Nephron (organoid): ENCODE results near the gene SCGB1C1.
A peak's percentile ranks its signal among the peaks of the same experiment; 100 is the strongest.

Experiments used
- H3K27ac Mint-ChIP-seq, 3 experiments: 2 replicates each; pipeline ENCODE4 v1.8.0; 2020; ENCODE audit warnings: mixed read lengths in 3 of 3, mild to moderate bottlenecking in 2 of 3, moderate library complexity in 1 of 3
- H3K27me3 Mint-ChIP-seq: 2 replicates; pipeline ENCODE4 v1.8.0; 2021; ENCODE audit warnings: low read depth, mild to moderate bottlenecking, moderate library complexity, mixed read lengths
- H3K36me3 Mint-ChIP-seq: 2 replicates; pipeline ENCODE4 v1.8.0; 2020; ENCODE audit warnings: low read depth, mixed read lengths
- H3K4me1 Mint-ChIP-seq: 2 replicates; pipeline ENCODE4 v1.8.0; 2020; ENCODE audit warnings: mixed read lengths
- H3K4me3 Mint-ChIP-seq, 3 experiments: 2 replicates each; pipeline ENCODE4 v1.8.0; 2020; ENCODE audit warnings: mild to moderate bottlenecking in 3 of 3, mixed read lengths in 3 of 3, moderate library complexity in 2 of 3
- H3K9me3 Mint-ChIP-seq: 2 replicates; pipeline ENCODE4 v1.8.0; 2020; ENCODE audit warnings: mixed read lengths
- TF ChIP-seq, protein P1 (sequence below), 3 experiments: fragments of 200-600 bp; sonication (generic); IDR thresholded peaks; one replicate each; pipeline ENCODE4 v1.5.0; 2021; ENCODE audit warnings: antibody characterized with exemption in 3 of 3; ENCODE audit not compliant: unreplicated experiment in 3 of 3

SCGB1C1 gene

GRCh38 chr11:208181-208916 is 15.5 kb downstream of the SCGB1C1 start:
- Mint-ChIP-seq H3K36me3 (peaks cover 29% of the 10 kb centered on the region), H3K4me1 (peaks cover 29% of the 10 kb centered on the region), H3K4me3 (peak overlapping the region; percentile 96 to 98 (median 96)), H3K9me3 (no peaks in the 10 kb centered on the region), H3K27ac (peak overlapping the region; percentile 98 to 99 (median 99)), H3K27me3 (no peaks in the 10 kb centered on the region)
- TF ChIP-seq, protein P1, sequence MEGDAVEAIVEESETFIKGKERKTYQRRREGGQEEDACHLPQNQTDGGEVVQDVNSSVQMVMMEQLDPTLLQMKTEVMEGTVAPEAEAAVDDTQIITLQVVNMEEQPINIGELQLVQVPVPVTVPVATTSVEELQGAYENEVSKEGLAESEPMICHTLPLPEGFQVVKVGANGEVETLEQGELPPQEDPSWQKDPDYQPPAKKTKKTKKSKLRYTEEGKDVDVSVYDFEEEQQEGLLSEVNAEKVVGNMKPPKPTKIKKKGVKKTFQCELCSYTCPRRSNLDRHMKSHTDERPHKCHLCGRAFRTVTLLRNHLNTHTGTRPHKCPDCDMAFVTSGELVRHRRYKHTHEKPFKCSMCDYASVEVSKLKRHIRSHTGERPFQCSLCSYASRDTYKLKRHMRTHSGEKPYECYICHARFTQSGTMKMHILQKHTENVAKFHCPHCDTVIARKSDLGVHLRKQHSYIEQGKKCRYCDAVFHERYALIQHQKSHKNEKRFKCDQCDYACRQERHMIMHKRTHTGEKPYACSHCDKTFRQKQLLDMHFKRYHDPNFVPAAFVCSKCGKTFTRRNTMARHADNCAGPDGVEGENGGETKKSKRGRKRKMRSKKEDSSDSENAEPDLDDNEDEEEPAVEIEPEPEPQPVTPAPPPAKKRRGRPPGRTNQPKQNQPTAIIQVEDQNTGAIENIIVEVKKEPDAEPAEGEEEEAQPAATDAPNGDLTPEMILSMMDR (IDR thresholded peaks at IDR 0.05; ENCODE audit: unreplicated experiment in 3 of 3) = no peak

DNA sequence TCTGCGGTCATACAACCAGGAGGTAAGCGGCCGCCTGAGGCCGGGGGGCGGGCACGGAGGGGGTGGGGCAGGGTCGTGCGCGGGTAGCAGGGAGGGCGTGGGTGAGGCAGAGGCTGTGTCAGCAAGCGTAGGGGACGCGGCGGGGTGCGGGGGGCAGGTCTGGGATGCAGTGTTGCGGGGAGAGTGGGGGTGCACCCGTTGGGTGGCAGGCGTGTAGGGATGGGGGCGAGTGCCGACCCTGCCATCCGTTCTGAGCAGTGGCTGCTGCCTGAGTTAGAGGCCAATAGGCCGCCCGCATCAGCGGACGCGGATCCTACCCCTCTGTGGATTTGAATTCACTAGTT is 16.0 kb downstream of the SCGB1C1 start:
- Mint-ChIP-seq H3K4me3 (peak overlapping the region; percentile 96 to 98 (median 96)), H3K36me3 (peaks cover 28% of the 10 kb centered on the region), H3K4me1 (peaks cover 24% of the 10 kb centered on the region), H3K9me3 (no peaks in the 10 kb centered on the region), H3K27ac (peak overlapping the region; percentile 59 to 99 (median 63)), H3K27me3 (no peaks in the 10 kb centered on the region)
- TF ChIP-seq, protein P1 (IDR thresholded peaks at IDR 0.05; ENCODE audit: unreplicated experiment in 3 of 3) = no peak

DNA sequence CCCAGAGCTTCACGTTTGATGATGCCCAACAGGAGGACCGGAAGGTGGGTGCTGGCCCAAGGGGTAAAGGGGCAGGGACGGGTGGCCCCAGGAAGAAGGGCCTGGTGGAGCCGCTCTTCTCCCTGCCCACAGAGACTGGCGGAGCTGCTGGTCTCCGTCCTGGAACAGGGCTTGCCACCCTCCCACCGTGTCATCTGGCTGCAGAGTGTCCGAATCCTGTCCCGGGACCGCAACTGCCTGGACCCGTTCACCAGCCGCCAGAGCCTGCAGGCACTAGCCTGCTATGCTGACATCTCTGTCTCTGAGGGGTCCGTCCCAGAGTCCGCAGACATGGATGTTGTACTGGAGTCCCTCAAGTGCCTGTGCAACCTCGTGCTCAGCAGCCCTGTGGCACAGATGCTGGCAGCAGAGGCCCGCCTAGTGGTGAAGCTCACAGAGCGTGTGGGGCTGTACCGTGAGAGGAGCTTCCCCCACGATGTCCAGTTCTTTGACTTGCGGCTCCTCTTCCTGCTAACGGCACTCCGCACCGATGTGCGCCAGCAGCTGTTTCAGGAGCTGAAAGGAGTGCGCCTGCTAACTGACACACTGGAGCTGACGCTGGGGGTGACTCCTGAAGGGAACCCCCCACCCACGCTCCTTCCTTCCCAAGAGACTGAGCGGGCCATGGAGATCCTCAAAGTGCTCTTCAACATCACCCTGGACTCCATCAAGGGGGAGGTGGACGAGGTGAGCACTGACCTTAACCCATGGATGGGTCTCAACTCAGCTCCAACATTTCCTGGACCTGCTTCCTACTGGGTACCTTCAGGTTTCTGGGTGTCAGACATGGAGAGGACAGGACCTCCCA is 16.6 kb downstream of the SCGB1C1 start:
- Mint-ChIP-seq H3K9me3 (no peaks in the 10 kb centered on the region), H3K27me3 (no peaks in the 10 kb centered on the region), H3K36me3 (peaks cover 29% of the 10 kb centered on the region), H3K27ac (peak overlapping the region; percentile 59 to 99 (median 74)), H3K4me1 (peaks cover 22% of the 10 kb centered on the region), H3K4me3 (peak overlapping the region; percentile 96 to 98 (median 96))
- TF ChIP-seq, protein P1 (IDR thresholded peaks at IDR 0.05; ENCODE audit: unreplicated experiment in 3 of 3) = no peak

GRCh38 chr11:210122-210802 is 17.4 kb downstream of the SCGB1C1 start:
- Mint-ChIP-seq H3K4me3 (peak overlapping the region; percentile 96 to 98 (median 96)), H3K4me1 (peaks cover 22% of the 10 kb centered on the region), H3K27me3 (no peaks in the 10 kb centered on the region), H3K36me3 (peaks cover 37% of the 10 kb centered on the region), H3K27ac (peak overlapping the region; percentile 20 to 74 (median 25)), H3K9me3 (no peaks in the 10 kb centered on the region)
- TF ChIP-seq, protein P1 (IDR thresholded peaks at IDR 0.05; ENCODE audit: unreplicated experiment in 3 of 3) = no peak

- TF ChIP-seq, protein P1 (IDR thresholded peaks at IDR 0.05; ENCODE audit: unreplicated experiment in 3 of 3) = no peak
- Mint-ChIP-seq H3K36me3 (peaks cover 42% of the 10 kb centered on the region), H3K27ac (peak overlapping the region in 2 of 3 experiments; percentile 20 to 81), H3K4me1 (peaks cover 22% of the 10 kb centered on the region), H3K4me3 (peak overlapping the region; percentile 96 to 98 (median 96)), H3K9me3 (no peaks in the 10 kb centered on the region), H3K27me3 (no peaks in the 10 kb centered on the region)
Measured at GRCh38 chr11:210803-211180, 17.9 kb downstream of the SCGB1C1 start.
